Glutamatergic neuron (in vitro differentiated cells): Measurements from ENCODE around the gene TYRO3. TPM values are rescaled to one million over a fixed set of nuclear protein-coding genes. Genes with fewer than 3 reads are reported as not detected.

Source experiments
- DNase-seq: peaks from one replicate; pipeline ENCODE4 v3.0.0; 2022
- H3K27ac Mint-ChIP-seq: one replicate; pipeline ENCODE4 v1.8.0; 2020; ENCODE audit warnings: mild to moderate bottlenecking, mixed read lengths, inconsistent platforms; ENCODE audit not compliant: unreplicated experiment
- H3K27me3 Mint-ChIP-seq: one replicate; pipeline ENCODE4 v1.8.0; 2020; ENCODE audit warnings: mild to moderate bottlenecking, moderate library complexity, mixed read lengths, inconsistent platforms; ENCODE audit not compliant: unreplicated experiment
- H3K36me3 Mint-ChIP-seq: one replicate; pipeline ENCODE4 v1.8.0; 2020; ENCODE audit warnings: mild to moderate bottlenecking, mixed read lengths, inconsistent platforms; ENCODE audit not compliant: unreplicated experiment
- H3K4me1 Mint-ChIP-seq: one replicate; pipeline ENCODE4 v1.8.0; 2020; ENCODE audit warnings: mild to moderate bottlenecking, low read depth, mixed read lengths, inconsistent platforms; ENCODE audit not compliant: unreplicated experiment
- H3K4me3 Mint-ChIP-seq: one replicate; pipeline ENCODE4 v1.8.0; 2020; ENCODE audit warnings: mild to moderate bottlenecking, mixed read lengths, inconsistent platforms; ENCODE audit not compliant: unreplicated experiment
- H3K9me3 Mint-ChIP-seq: one replicate; pipeline ENCODE4 v1.8.0; 2020; ENCODE audit warnings: mild to moderate bottlenecking, moderate library complexity, mixed read lengths, inconsistent platforms; ENCODE audit not compliant: unreplicated experiment
- CTCF ChIP-seq: fragments of 200-600 bp; sonication (generic); IDR thresholded peaks from one replicate; pipeline ENCODE4 v1.5.0; 2021; ENCODE audit not compliant: partially characterized antibody, unreplicated experiment
- total RNA-seq: library from RNA; stranded (reverse); fragmentation: NEBNext Ultra II Directional; extraction: Animal tissue kit (Norgen Biotek cat#: 25700); gene quantifications from one replicate; pipeline ENCODE4 v1.2.1, GENCODE V29; 2021; ENCODE audit not compliant: unreplicated experiment

Gene TYRO3
- total RNA-seq, 1 donor from 2014 or later: 5.1 TPM

DNA sequence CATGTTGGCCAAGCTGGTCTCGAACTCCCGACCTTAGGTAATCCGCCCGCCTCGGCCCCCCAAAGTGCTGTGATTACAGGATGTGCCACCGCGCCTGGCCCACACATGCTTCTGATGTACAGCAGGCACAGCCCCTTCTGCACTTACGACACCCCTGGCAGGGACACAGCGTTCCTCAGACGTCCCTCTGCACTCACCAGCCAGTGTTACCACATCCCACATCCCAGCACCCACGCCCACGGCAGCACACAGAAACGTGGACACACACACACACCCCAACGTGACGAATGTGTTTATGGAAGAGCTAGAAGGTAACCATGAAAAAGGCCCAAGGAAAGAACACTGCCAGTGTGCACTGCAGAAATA lies 14.4 kb upstream of the TYRO3 start:
- peaks cover 11% of the 10 kb centered on the region for H3K27me3 Mint-ChIP-seq
- DNase-seq: no peak
- no peak for TF ChIP-seq CTCF
- H3K27ac Mint-ChIP-seq: no peak overlapping the region
- peak overlapping the region; percentile 99 for H3K4me3 Mint-ChIP-seq
- peaks cover 2% of the 10 kb centered on the region for H3K9me3 Mint-ChIP-seq
- peaks cover 4% of the 10 kb centered on the region for H3K4me1 Mint-ChIP-seq
- H3K36me3 Mint-ChIP-seq: no peaks in the 10 kb centered on the region

DNA sequence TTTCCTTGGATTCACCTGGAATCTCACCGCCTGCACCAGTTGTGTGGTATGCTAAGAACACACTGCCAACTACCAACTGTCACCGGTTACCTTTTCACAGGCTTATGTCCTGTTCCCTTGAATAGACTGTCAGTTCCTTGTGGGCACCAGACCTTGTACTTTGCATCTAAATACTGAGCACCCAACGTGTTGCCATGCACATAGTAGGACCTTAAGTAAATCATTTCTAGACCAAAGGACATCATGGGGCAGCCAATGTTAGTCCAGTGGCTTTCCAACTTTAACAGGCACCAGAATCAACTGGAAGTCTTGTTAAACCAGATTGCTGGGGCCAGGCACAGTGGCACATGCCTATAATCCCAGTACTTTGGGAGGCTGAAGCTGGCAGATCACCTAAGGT lies 13.8 kb upstream of the TYRO3 start:
- DNase-seq: no peak
- TF ChIP-seq CTCF: no peak
- Mint-ChIP-seq H3K9me3 (peaks cover 2% of the 10 kb centered on the region), H3K27me3 (peaks cover 11% of the 10 kb centered on the region), H3K27ac (no peak overlapping the region), H3K4me3 (peak overlapping the region; percentile 99), H3K36me3 (no peaks in the 10 kb centered on the region), H3K4me1 (peaks cover 4% of the 10 kb centered on the region)

DNA sequence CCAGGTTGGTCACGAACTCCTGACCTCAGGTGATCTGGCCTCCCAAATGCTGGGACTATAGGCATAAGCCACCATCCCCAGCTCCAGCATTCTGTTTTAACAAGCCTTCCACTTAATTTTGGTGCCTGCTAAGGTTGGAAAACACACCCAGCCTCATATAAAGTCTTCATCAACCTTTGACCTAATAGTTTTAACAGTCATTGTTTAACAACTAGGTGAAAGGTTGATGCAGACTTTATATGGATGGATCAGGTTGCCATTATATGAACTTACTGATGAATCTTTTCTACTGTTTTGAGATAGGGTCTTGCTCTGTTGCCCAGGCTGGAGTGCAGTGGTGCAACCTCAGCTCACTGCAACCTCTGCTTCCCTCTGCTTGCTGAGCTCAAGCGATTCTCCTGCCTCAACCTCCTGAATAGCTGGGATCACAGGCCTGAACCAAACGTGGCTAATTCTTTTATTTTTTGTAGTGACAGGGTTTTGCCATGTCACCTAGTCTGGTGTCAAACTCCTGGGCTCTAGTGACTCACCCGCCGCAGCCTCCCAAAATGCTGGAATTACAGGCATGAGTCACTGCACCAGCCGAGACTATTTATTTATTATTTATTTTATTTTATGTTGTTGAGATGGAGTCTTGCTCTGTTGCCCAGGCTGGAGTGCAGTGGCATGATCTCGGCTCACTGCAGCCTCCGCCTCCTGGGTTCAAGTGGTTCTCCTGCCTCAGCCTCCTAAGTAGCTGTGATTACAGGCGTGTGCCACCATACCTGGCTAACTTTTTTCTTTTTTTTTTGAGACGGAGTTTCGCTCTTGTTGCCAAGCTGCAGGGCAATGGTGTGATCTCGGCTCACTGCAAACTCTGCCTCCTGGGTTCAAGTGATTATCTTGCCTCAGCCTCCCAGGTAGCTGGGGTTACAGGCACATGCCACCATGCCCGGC lies 11.9 kb upstream of the TYRO3 start:
- peaks cover 2% of the 10 kb centered on the region for H3K9me3 Mint-ChIP-seq
- peaks cover 4% of the 10 kb centered on the region for H3K4me1 Mint-ChIP-seq
- H3K27ac Mint-ChIP-seq: no peak overlapping the region
- H3K36me3 Mint-ChIP-seq: no peaks in the 10 kb centered on the region
- DNase-seq: no peak
- H3K4me3 Mint-ChIP-seq: no peak overlapping the region
- TF ChIP-seq CTCF: no peak
- peaks cover 9% of the 10 kb centered on the region for H3K27me3 Mint-ChIP-seq

DNA sequence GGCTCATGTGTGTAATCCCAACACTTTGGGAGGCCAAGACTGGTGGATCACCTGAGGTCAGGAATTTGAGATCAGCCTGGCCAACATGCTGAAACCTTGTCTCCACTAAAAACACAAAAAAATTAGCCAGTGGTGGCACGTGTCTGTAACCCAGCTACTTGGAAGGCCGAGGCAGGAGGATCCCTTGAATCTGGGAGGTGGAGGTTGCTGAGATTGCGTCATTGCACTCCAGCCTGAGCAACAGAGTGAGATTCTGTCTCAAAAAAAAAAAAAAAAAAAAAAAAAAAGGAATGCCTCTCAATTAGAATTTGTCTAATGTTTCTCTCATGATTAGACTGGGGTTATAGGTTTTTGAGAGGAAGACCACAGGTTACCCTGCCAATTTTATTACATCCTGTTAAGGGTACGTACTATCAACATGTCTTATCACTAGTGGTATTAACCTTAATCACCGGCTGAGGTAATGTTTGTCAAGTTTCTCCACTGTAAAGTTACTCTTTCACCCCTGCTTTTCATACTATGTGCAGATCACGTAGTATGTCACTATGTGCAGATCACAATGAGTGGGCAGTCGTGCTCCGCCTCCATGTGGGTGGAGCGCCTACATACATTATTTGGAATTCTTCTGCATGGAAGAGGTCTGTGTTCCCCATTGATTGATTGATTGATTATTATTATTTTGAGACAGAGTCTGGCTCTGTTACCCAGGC lies 8.8 kb upstream of the TYRO3 start:
- DNase-seq: no peak
- Mint-ChIP-seq H3K36me3 (no peaks in the 10 kb centered on the region), H3K4me1 (no peaks in the 10 kb centered on the region), H3K4me3 (no peak overlapping the region), H3K9me3 (no peaks in the 10 kb centered on the region), H3K27me3 (peaks cover 4% of the 10 kb centered on the region), H3K27ac (no peak overlapping the region)
- no peak for TF ChIP-seq CTCF

DNA sequence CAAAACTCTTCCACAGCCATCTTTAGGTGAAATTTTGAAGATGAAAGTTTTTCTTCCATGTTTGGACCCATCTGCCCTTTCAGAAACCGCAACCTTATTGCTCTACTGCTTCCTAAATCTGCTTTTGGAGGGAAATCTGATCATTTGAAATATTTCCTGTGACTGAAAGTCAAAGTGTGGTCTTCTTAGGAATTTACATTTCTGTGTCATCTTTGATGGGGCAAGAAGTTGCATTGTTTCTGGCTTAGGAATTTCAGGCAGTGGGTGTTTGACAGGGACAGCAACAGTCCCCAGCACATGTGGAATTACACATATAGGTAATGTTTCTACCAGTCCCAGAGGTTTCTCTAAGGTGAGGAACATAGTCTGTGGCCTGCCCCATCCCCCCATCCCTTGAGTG lies 5.3 kb upstream of the TYRO3 start:
- H3K4me3 Mint-ChIP-seq: no peak overlapping the region
- no peak for TF ChIP-seq CTCF
- peaks cover 5% of the 10 kb centered on the region for H3K27me3 Mint-ChIP-seq
- DNase-seq: no peak
- H3K9me3 Mint-ChIP-seq: peaks cover 6% of the 10 kb centered on the region
- H3K36me3 Mint-ChIP-seq: no peaks in the 10 kb centered on the region
- peaks cover 5% of the 10 kb centered on the region for H3K4me1 Mint-ChIP-seq
- no peak overlapping the region for H3K27ac Mint-ChIP-seq
